ENCODE results near the gene ARHGAP22. TPM values are rescaled to one million over a fixed set of nuclear protein-coding genes. Genes with fewer than 3 reads are reported as not detected.

Gene ARHGAP22
- total RNA-seq, 1 experiment from 2014 or later = 1.8 TPM

- ATAC-seq (no peak), DNase-seq (ENCODE audit: low read depth, low spot score) (no peak)
- Histone ChIP-seq H3K36me3 (ENCODE audit: control insufficient read depth, insufficient read depth, low read length) (no peaks in the 10 kb centered on the region), H3K4me1 (ENCODE audit: control insufficient read depth, insufficient read depth, low read length) (no peaks in the 10 kb centered on the region; the same call in 1 of the 2 replicates), H3K4me3 (ENCODE audit: low read depth in 2 of 2, low read length in 2 of 2) (no peak overlapping the region), H3K27ac (ENCODE audit: low read length) (no peak overlapping the region), H3K9me3 (ENCODE audit: control insufficient read depth, insufficient read depth, low read depth, low read length) (no peaks in the 10 kb centered on the region), H3K27me3 (ENCODE audit: control insufficient read depth, insufficient read depth, low read length) (no peaks in the 10 kb centered on the region)
- in situ Hi-C loops (cut with HindIII; ENCODE audit: low pct_unique_long_range_greater_than_20kb, low sequenced_read_pairs) = no loop called here
- ChIA-PET CTCF (interaction anchor here (0.5 kb wide), 1 partner anchor 42 kb away, joined by 3 read pairs; no protein-coding TSS in a partner anchor), POLR2A (interaction anchor here (0.7 kb wide), 1 partner anchor 22 kb away, joined by 3 read pairs; no protein-coding TSS in a partner anchor)
- BruUV-seq (replicated peaks) = no TSS peak
- no peak for TF ChIP-seq SIN3A (IDR thresholded peaks at IDR 0.05; ENCODE audit: borderline replicate concordance, insufficient read depth, low read depth, low read length)
- no peak for TF ChIP-seq POLR2AphosphoS5 (IDR thresholded peaks at IDR 0.05; ENCODE audit: low read depth, low read length)
- no peak for TF ChIP-seq REST (IDR thresholded peaks at IDR 0.05; ENCODE audit: insufficient read depth in 1 of 2, low read depth in 2 of 2, low read length in 1 of 2)
- no peak for TF ChIP-seq TCF7L2 (IDR thresholded peaks at IDR 0.05; ENCODE audit: low read depth, low read length)
- no peak for TF ChIP-seq CTCF (IDR thresholded peaks at IDR 0.05)
- intact Hi-C loops (cut with micrococcal nuclease; ENCODE audit: unreplicated experiment) = no loop called here
Observed at GRCh38 chr10:48595539-48595932, 9.3 kb downstream of the ARHGAP22 start.

DNA sequence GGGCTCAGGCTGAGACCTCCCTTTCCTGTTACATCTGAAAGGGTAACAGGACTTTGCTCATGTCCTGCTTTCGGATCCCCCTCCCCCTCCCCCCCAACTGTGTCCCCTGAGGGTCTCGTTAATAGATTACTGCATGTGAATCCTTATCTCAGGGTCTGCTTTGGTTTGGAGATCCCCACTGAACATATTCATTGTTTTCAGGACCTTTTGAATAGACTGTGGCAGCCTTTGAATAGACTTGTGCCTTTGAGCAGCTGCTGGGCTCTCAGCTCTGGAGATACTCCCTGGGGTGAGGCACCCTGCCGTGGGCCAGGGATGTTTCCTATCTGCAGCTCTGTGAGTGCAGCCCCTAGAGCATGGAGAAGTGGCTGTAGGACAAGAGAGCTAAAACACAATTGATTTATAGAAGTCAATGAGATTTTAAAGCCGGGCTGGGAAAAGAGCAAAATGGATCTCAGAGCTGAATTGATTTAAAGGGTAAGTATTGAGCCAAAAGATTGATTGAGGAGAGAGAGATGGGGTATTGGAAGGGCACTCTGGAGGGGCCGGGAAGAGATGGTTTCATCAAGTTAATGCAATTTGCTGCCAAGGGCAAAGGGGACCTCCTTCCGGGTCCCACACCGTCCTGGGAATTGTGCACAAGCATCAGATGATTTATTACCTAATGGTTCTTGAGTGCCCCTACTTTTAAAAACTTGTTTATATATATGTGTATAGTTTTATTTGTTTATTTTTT, 9.9 kb downstream of the ARHGAP22 start:
- no peaks in the 10 kb centered on the region; the same call in 1 of the 2 replicates for H3K4me1 ChIP-seq (ENCODE audit: control insufficient read depth, insufficient read depth, low read length)
- no peaks in the 10 kb centered on the region for H3K27me3 ChIP-seq (ENCODE audit: control insufficient read depth, insufficient read depth, low read length)
- in situ Hi-C loops (cut with HindIII; ENCODE audit: low pct_unique_long_range_greater_than_20kb, low sequenced_read_pairs) (no loop called here), intact Hi-C loops (cut with micrococcal nuclease; ENCODE audit: unreplicated experiment) (no loop called here)
- CTCF ChIA-PET = interaction anchor here (0.6 kb wide), 1 partner anchor 10 kb away, joined by 6 read pairs; no protein-coding TSS in a partner anchor
- no peak overlapping the region for H3K4me3 ChIP-seq (ENCODE audit: low read depth in 2 of 2, low read length in 2 of 2)
- no peak overlapping the region for H3K27ac ChIP-seq (ENCODE audit: low read length)
- DNase-seq (ENCODE audit: low read depth, low spot score) (no peak), ATAC-seq (no peak)
- H3K9me3 ChIP-seq (ENCODE audit: control insufficient read depth, insufficient read depth, low read depth, low read length) = no peaks in the 10 kb centered on the region
- TF ChIP-seq SIN3A (IDR thresholded peaks at IDR 0.05; ENCODE audit: borderline replicate concordance, insufficient read depth, low read depth, low read length) (no peak), TCF7L2 (IDR thresholded peaks at IDR 0.05; ENCODE audit: low read depth, low read length) (no peak), POLR2AphosphoS5 (IDR thresholded peaks at IDR 0.05; ENCODE audit: low read depth, low read length) (no peak), REST (IDR thresholded peaks at IDR 0.05; ENCODE audit: insufficient read depth in 1 of 2, low read depth in 2 of 2, low read length in 1 of 2) (no peak), CTCF (IDR thresholded peaks at IDR 0.05) (no peak)
- POLR2A ChIA-PET = no interaction called here
- H3K36me3 ChIP-seq (ENCODE audit: control insufficient read depth, insufficient read depth, low read length) = no peaks in the 10 kb centered on the region
- no TSS peak for BruUV-seq (replicated peaks)
